ENCODE data around the gene FOXP1. TPM values are rescaled to one million over a fixed set of nuclear protein-coding genes. Genes with fewer than 3 reads are reported as not detected.

Gene FOXP1
- total and polyA plus RNA-seq, 2 experiments from 2014 or later = 37.4 to 59.9 TPM

DNA sequence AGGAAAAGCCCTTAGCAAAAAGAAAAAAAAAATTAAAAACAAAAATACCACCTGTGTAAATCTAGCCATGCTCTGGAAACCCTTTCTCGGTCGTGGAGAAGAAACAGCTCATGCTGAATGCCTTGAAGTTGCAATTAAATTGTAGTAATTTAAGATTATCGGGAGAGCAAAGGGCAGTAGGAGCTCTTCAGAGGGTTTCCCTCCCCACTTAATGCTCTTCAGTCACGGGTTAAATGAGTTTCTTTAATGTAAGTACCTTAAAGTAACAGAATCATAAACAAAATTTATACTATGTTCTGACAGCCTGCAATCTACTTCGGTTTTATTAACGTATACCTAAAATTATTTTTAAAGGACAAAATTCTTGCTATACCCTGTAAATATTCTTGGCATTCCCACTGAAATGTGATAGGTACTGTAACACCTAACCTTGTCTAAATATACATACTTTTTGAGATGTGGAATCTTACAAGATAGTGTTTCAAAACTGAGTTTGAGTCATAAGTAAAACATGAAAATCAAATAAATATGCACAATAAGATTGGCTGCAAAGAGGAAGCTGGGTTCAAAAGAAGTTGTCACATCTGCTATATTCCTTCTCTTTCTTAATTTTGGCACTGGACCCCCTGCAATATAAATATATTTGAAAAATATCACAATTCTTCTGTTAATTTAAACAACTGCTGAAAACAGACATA, 5.3 kb downstream of the FOXP1 start:
- no peaks in the 10 kb centered on the region for H4K20me1 ChIP-seq (ENCODE audit: insufficient read depth)
- H3K27ac ChIP-seq = no peak overlapping the region
- no peak overlapping the region for H2AFZ ChIP-seq
- no peaks in the 10 kb centered on the region for H3K27me3 ChIP-seq (replicated peaks; ENCODE audit: insufficient read depth)
- peaks cover 10% of the 10 kb centered on the region; the same call in 1 of the 2 replicates for H3F3A ChIP-seq (ENCODE audit: insufficient read depth)
- peaks cover 30% of the 10 kb centered on the region for H3K4me1 ChIP-seq (ENCODE audit: insufficient read depth)
- peak overlapping the region; percentile 93 for H3K4me3 ChIP-seq
- no peak for TF ChIP-seq EZH2 (IDR thresholded peaks at IDR 0.05; ENCODE audit: insufficient read depth, poor library complexity, severe bottlenecking)
- TF ChIP-seq EZH2phosphoT487 (IDR thresholded peaks at IDR 0.05; ENCODE audit: insufficient read depth, low read depth) = no peak
- in situ Hi-C loops (cut with MboI) = loop anchor here (25.0 kb wide), 2 partner anchors 466 to 866 kb away; no protein-coding TSS in a partner anchor
- H3K9ac ChIP-seq = peak overlapping the region; percentile 90; the same call in 1 of the 2 replicates
- 86 to 87% methylated on average over 6 of the region's 6 CpGs for WGBS, 2 experiments (ENCODE audit: low coverage in 1 of 2, low lambda C conversion rate in 2 of 2, missing lambda C conversion rate in 2 of 2)
- peaks cover 98% of the 10 kb centered on the region for H3K79me2 ChIP-seq (ENCODE audit: insufficient read depth)
- no peaks in the 10 kb centered on the region for H3K9me3 ChIP-seq (ENCODE audit: low read depth)
- no peaks in the 10 kb centered on the region; the same call in 1 of the 2 replicates for H3K36me3 ChIP-seq (ENCODE audit: low read depth)
- peak overlapping the region; percentile 98 for H3K4me2 ChIP-seq (ENCODE audit: unreplicated experiment)
- peak; percentile 37 for DNase-seq
- no peaks in the 10 kb centered on the region for H3K9me2 ChIP-seq (ENCODE audit: insufficient read depth)

DNA sequence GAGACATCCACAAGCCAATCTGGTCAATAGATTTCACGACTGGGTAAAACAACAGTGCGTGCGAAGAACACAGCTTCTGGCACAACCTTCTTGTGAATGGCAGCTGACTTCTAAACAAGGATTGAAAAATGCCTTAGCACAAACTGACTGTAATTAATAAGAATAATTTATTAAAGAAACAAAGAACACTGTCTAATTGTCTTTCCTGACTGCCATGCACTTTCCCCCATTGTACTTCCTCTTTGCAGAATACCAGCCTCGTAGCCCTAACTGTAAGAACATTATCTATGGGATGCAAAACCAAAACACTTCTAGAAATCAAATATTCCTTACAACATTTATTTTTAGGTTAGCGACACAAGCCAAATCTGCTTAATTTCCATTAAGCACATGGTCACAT, 6.5 kb downstream of the FOXP1 start:
- Histone ChIP-seq H3K4me1 (ENCODE audit: insufficient read depth) (peaks cover 30% of the 10 kb centered on the region), H3K27ac (no peak overlapping the region), H3F3A (ENCODE audit: insufficient read depth) (peaks cover 10% of the 10 kb centered on the region; the same call in 1 of the 2 replicates), H3K4me3 (no peak overlapping the region), H3K36me3 (ENCODE audit: low read depth) (no peaks in the 10 kb centered on the region; the same call in 1 of the 2 replicates), H3K9ac (no peak overlapping the region), H4K20me1 (ENCODE audit: insufficient read depth) (no peaks in the 10 kb centered on the region), H3K9me3 (ENCODE audit: low read depth) (no peaks in the 10 kb centered on the region), H3K4me2 (ENCODE audit: unreplicated experiment) (no peak overlapping the region), H3K27me3 (replicated peaks; ENCODE audit: insufficient read depth) (no peaks in the 10 kb centered on the region), H3K79me2 (ENCODE audit: insufficient read depth) (peaks cover 100% of the 10 kb centered on the region), H2AFZ (no peak overlapping the region), H3K9me2 (ENCODE audit: insufficient read depth) (no peaks in the 10 kb centered on the region)
- no peak for DNase-seq
- 98 to 99% methylated on average over 5 of the region's 5 CpGs for WGBS, 2 experiments (ENCODE audit: low coverage in 1 of 2, low lambda C conversion rate in 2 of 2, missing lambda C conversion rate in 2 of 2)
- TF ChIP-seq EZH2phosphoT487 (IDR thresholded peaks at IDR 0.05; ENCODE audit: insufficient read depth, low read depth) (no peak), EZH2 (IDR thresholded peaks at IDR 0.05; ENCODE audit: insufficient read depth, poor library complexity, severe bottlenecking) (no peak)
- in situ Hi-C loops (cut with MboI) = loop anchor here (25.0 kb wide), 2 partner anchors 465 to 865 kb away; no protein-coding TSS in a partner anchor

DNA sequence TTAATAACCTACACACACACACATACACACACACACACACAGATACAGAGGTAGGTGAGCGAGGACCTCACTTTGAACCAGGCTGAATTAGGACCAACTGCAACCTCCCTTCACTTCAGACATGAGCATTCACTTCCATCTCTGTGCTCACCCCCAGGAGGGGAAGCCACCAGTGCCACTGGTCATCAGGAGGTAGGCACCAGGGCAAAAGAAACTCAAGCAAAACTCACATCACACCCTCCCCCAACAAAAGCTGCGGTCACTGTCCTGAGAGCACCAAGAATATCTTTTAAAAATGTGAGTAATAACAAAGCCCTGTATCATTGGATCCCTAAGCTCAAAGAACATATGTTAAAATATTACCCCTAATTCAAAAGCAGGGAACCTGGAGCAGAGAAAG, 8.1 kb downstream of the FOXP1 start:
- 95 to 100% methylated on average over 2 of the region's 2 CpGs for WGBS, 2 experiments (ENCODE audit: low coverage in 1 of 2, low lambda C conversion rate in 2 of 2, missing lambda C conversion rate in 2 of 2)
- H3K4me1 ChIP-seq (ENCODE audit: insufficient read depth) = peaks cover 26% of the 10 kb centered on the region
- H4K20me1 ChIP-seq (ENCODE audit: insufficient read depth) = no peaks in the 10 kb centered on the region
- H3F3A ChIP-seq (ENCODE audit: insufficient read depth) = peaks cover 10% of the 10 kb centered on the region; the same call in 1 of the 2 replicates
- no peak overlapping the region for H2AFZ ChIP-seq
- no peaks in the 10 kb centered on the region; the same call in 1 of the 2 replicates for H3K36me3 ChIP-seq (ENCODE audit: low read depth)
- no peak overlapping the region for H3K4me2 ChIP-seq (ENCODE audit: unreplicated experiment)
- H3K9me3 ChIP-seq (ENCODE audit: low read depth) = no peaks in the 10 kb centered on the region
- H3K79me2 ChIP-seq (ENCODE audit: insufficient read depth) = peaks cover 99% of the 10 kb centered on the region
- no peak overlapping the region for H3K27ac ChIP-seq
- H3K9ac ChIP-seq = no peak overlapping the region
- DNase-seq = no peak
- H3K27me3 ChIP-seq (replicated peaks; ENCODE audit: insufficient read depth) = no peaks in the 10 kb centered on the region
- TF ChIP-seq EZH2 (IDR thresholded peaks at IDR 0.05; ENCODE audit: insufficient read depth, poor library complexity, severe bottlenecking) (no peak), EZH2phosphoT487 (IDR thresholded peaks at IDR 0.05; ENCODE audit: insufficient read depth, low read depth) (no peak)
- no peaks in the 10 kb centered on the region for H3K9me2 ChIP-seq (ENCODE audit: insufficient read depth)
- no peak overlapping the region for H3K4me3 ChIP-seq
- in situ Hi-C loops (cut with MboI) = loop anchor here (25.0 kb wide), 2 partner anchors 463 to 863 kb away; no protein-coding TSS in a partner anchor

DNA sequence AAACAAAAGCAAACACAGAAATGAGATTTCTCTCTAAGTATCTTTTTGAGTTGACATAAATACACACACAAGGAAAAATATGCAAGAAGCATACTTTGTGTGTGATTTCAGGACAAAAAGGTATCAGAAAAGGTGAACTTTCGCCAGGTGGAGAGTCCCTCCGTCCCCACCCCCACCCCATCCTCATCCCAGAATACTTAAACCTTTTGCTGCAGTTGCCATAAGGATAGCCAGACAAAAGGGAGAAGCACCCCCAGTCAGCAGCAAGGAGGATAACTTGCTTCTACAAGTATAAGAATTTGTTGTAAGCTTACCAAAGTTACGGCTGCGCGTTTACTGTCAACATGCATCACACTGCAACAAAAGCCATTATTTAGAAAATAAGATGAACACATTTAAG, 10.3 kb downstream of the FOXP1 start:
- in situ Hi-C loops (cut with MboI) = no loop called here
- H3K9me3 ChIP-seq (ENCODE audit: low read depth) = no peaks in the 10 kb centered on the region
- no peak overlapping the region for H3K4me2 ChIP-seq (ENCODE audit: unreplicated experiment)
- H3K27ac ChIP-seq = no peak overlapping the region
- H3K9me2 ChIP-seq (ENCODE audit: insufficient read depth) = no peaks in the 10 kb centered on the region
- TF ChIP-seq EZH2 (IDR thresholded peaks at IDR 0.05; ENCODE audit: insufficient read depth, poor library complexity, severe bottlenecking) (no peak), EZH2phosphoT487 (IDR thresholded peaks at IDR 0.05; ENCODE audit: insufficient read depth, low read depth) (no peak)
- no peaks in the 10 kb centered on the region for H3F3A ChIP-seq (ENCODE audit: insufficient read depth)
- H3K79me2 ChIP-seq (ENCODE audit: insufficient read depth) = peaks cover 84% of the 10 kb centered on the region
- no peak overlapping the region for H3K4me3 ChIP-seq
- no peaks in the 10 kb centered on the region for H3K27me3 ChIP-seq (replicated peaks; ENCODE audit: insufficient read depth)
- H2AFZ ChIP-seq = no peak overlapping the region
- no peaks in the 10 kb centered on the region for H4K20me1 ChIP-seq (ENCODE audit: insufficient read depth)
- no peak for DNase-seq
- WGBS, 2 experiments (ENCODE audit: low coverage in 1 of 2, low lambda C conversion rate in 2 of 2, missing lambda C conversion rate in 2 of 2) = 98% methylated on average over 5 of the region's 5 CpGs
- H3K9ac ChIP-seq = no peak overlapping the region
- peaks cover 5% of the 10 kb centered on the region for H3K4me1 ChIP-seq (ENCODE audit: insufficient read depth)
- no peaks in the 10 kb centered on the region; the same call in 1 of the 2 replicates for H3K36me3 ChIP-seq (ENCODE audit: low read depth)
